Lung (tissue), 12 donors: ENCODE measurements around the gene APOBEC3A. TPM values are rescaled to one million over a fixed set of nuclear protein-coding genes. Genes with fewer than 3 reads are reported as not detected.
"Not testable (repeated sequence)": the region's sequence is repeated elsewhere in the genome, so short reads cannot be mapped to it uniquely, and the experiment has no call there.

Experiments used
- ATAC-seq: fragments of 200-7000 bp; cut with Tn5 transposase; one replicate; pipeline ENCODE4 v1.9.1; 2020; ENCODE audit warnings: moderate number of reproducible peaks; ENCODE audit not compliant: insufficient read depth, low FRiP score
- DNase-seq, 3 donors: peaks; one replicate each; pipeline ENCODE4 v3.0.0-alpha.2; 2013 to 2017
- H3K27ac ChIP-seq, 2 donors: one replicate each; pipeline ENCODE4 v1.5.1; 2013; ENCODE audit warnings: mild to moderate bottlenecking in 2 of 2, moderate library complexity in 2 of 2, control low read depth in 1 of 2, inconsistent platforms in 1 of 2, low read depth in 1 of 2, low read length in 1 of 2
- H3K27me3 ChIP-seq, 3 donors: one replicate each; pipeline ENCODE4 v1.5.1; 2013; ENCODE audit warnings: low read length in 2 of 3; ENCODE audit not compliant: control insufficient read depth in 3 of 3, insufficient read depth in 3 of 3
- H3K36me3 ChIP-seq, 4 donors: one replicate each; pipeline ENCODE4 v1.5.1; 2013; ENCODE audit warnings: low read length in 4 of 4, mild to moderate bottlenecking in 1 of 4, moderate library complexity in 1 of 4; ENCODE audit not compliant: control insufficient read depth in 4 of 4, insufficient read depth in 4 of 4
- H3K4me1 ChIP-seq, 5 donors: one replicate each; pipeline ENCODE4 v1.5.1; 2013; ENCODE audit warnings: low read length in 5 of 5, mild to moderate bottlenecking in 2 of 5, moderate library complexity in 1 of 5; ENCODE audit not compliant: control insufficient read depth in 5 of 5, insufficient read depth in 5 of 5
- H3K4me3 ChIP-seq: one replicate; pipeline ENCODE4 v1.5.1; 2013; ENCODE audit warnings: mild to moderate bottlenecking, control low read depth, moderate library complexity
- H3K9ac ChIP-seq, 2 donors: one replicate each; pipeline ENCODE4 v1.5.1; 2013; ENCODE audit warnings: low read length in 2 of 2, control low read depth in 1 of 2; ENCODE audit not compliant: insufficient read depth in 1 of 2
- H3K9me3 ChIP-seq, 4 donors: one replicate each; pipeline ENCODE4 v1.5.1; 2013; ENCODE audit warnings: low read length in 3 of 4, mild to moderate bottlenecking in 1 of 4, moderate library complexity in 1 of 4; ENCODE audit not compliant: control insufficient read depth in 4 of 4, insufficient read depth in 3 of 4
- CTCF ChIP-seq: IDR thresholded peaks from 2 replicates; pipeline ENCODE4 v1.5.1; 2012; ENCODE audit warnings: mild to moderate bottlenecking; ENCODE audit errors: control extremely low read depth, extremely low read depth
- WGBS, 2 donors: extraction: QIAGEN DNeasy Blood & Tissue Kit; methylation state at CpG; one replicate each; pipeline ENCODE4 v1.1.7; 2013; 5-methylcytosine and 5-hydroxymethylcytosine counted together
- polyA plus RNA-seq, 2 donors: library from polyadenylated mRNA; stranded (reverse); fragments of 200-250 nt; gene quantifications; one replicate each; pipeline ENCODE4 v1.2.1, GENCODE V29; 2013
- total RNA-seq, 2 donors: library from RNA; depleted of rRNA in 1 of 2; stranded (reverse); fragments of >200 nt in 1 of 2; gene quantifications; one replicate each; pipeline ENCODE4 v1.2.1, GENCODE V29; 2014 to 2021
- donor health status: control.
- donor health status: control.
- donor health status: Bipolar disorder and iron deficiency.
- donor health status: healthy.
- donor health status: DM: yes; HTN: yes; CAD: no.

The APOBEC3A gene
- total and polyA plus RNA-seq, 4 donors, result 1.1 to 68.3 (median 9.1) TPM

DNA sequence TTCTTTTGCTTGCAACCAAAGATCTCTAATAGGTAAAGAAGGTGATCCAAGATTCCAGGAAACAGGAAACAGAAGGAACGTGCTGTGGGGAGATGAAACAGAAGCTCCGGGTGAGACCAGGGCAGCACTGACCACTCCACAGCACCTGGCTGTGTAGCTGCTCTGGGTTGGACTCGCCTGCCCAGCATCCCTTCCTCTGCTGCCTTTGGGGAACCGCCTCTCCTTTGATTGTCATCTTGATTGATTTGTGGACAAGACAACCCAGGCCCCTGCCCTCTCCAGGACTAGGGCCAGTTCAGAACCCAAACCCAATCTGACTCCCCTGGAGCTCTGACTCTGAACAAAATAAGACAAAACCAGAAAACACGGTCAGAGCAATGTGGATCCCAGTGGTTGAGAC, 14.7 kb upstream of the APOBEC3A start:
- no peaks in the 10 kb centered on the region for H3K4me1 ChIP-seq
- ATAC-seq (no peak), DNase-seq (no peak)
- TF ChIP-seq CTCF, result no peak
- no peaks in the 10 kb centered on the region for H3K27me3 ChIP-seq
- 65 to 72% methylated on average over 5 of the region's 5 CpGs for WGBS, 2 donors
- H3K27ac ChIP-seq, result peak overlapping the region in 1 of 2 donors; percentile 10
- H3K9ac ChIP-seq, result no peak overlapping the region
- no peak overlapping the region for H3K4me3 ChIP-seq
- H3K9me3 ChIP-seq, result no peaks in the 10 kb centered on the region
- H3K36me3 ChIP-seq, result no peaks in the 10 kb centered on the region

- H3K9ac ChIP-seq, result no peak overlapping the region
- peak overlapping the region in 1 of 2 donors; percentile 32 for H3K27ac ChIP-seq
- DNase-seq, result no peak
- 26 to 44% methylated on average over 9 of the region's 9 CpGs for WGBS, 2 donors
- no peak overlapping the region for H3K4me3 ChIP-seq
- TF ChIP-seq CTCF, result no peak
- H3K4me1 ChIP-seq, result no peaks in the 10 kb centered on the region
- no peaks in the 10 kb centered on the region for H3K27me3 ChIP-seq
- no peaks in the 10 kb centered on the region for H3K9me3 ChIP-seq
- no peaks in the 10 kb centered on the region for H3K36me3 ChIP-seq
- ATAC-seq, result no peak
These were observed 14.2 kb upstream of the APOBEC3A start for GRCh38 chr22:38943201-38943600.

DNA sequence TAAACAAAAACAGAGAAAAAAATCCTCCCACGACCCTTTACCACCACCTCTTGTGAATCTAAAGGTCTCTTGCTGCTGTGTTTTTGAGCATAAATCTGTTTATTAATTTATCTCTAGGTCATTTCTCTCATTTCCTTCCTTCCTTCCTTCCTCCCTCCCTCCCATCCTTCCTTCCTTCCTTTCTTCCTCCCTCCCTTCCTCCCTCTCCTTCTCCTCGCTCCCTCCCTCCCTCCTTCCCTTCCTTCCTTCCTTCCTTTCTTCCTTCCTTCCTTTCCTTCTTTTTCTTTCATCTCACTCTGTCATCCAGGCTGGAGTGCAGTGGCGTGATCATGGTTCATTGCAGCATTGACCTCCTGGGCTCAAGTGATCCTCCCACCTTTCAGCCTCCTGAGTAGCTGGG, 13.5 kb upstream of the APOBEC3A start:
- Histone ChIP-seq H3K4me1 (no peaks in the 10 kb centered on the region), H3K9me3 (no peaks in the 10 kb centered on the region), H3K27ac (no peak overlapping the region), H3K36me3 (no peaks in the 10 kb centered on the region), H3K4me3 (no peak overlapping the region), H3K9ac (no peak overlapping the region), H3K27me3 (no peaks in the 10 kb centered on the region)
- DNase-seq, result no peak
- 52 to 60% methylated on average over 3 of the region's 3 CpGs for WGBS, 2 donors
- no peak for TF ChIP-seq CTCF
- ATAC-seq, result no peak

DNA sequence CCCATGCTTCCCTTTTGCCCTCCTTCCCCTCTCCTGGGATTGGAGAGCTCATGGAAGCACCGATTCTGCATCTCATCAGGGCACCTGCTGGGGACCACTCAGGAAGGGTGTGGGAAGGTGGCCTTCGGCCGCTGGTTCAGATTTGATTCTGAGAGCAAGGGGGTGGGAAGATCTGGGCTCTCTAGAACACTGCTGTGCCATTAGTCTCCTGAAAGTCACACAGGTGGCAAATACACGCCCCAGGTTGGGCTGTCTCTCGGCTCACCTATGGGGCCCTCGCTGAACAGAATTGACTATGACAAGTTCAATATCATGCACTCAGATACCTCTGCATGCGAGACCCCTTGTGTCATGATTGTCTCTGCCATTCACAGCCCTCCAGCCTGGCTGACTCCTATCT, 12.8 kb upstream of the APOBEC3A start:
- no peak overlapping the region for H3K27ac ChIP-seq
- H3K4me1 ChIP-seq, result no peaks in the 10 kb centered on the region
- WGBS, 2 donors, result 90 to 95% methylated on average over 7 of the region's 7 CpGs
- TF ChIP-seq CTCF, result no peak
- H3K4me3 ChIP-seq, result no peak overlapping the region
- H3K27me3 ChIP-seq, result no peaks in the 10 kb centered on the region
- H3K9ac ChIP-seq, result no peak overlapping the region
- no peaks in the 10 kb centered on the region for H3K36me3 ChIP-seq
- ATAC-seq (no peak), DNase-seq (no peak)
- no peaks in the 10 kb centered on the region for H3K9me3 ChIP-seq

GRCh38 chr22:38945706-38946338, 11.6 kb upstream of the APOBEC3A start:
- H3K4me3 ChIP-seq, H3K4me1 ChIP-seq, H3K27me3 ChIP-seq, DNase-seq, H3K27ac ChIP-seq, H3K9ac ChIP-seq, H3K9me3 ChIP-seq, H3K36me3 ChIP-seq, ATAC-seq: not testable (repeated sequence)
